NCI-H2081 treated with DMSO at 0.1 percent for 48 hours (cell line): ENCODE data around the gene CCDC54.
"Not testable (repeated sequence)": the region's sequence is repeated elsewhere in the genome, so short reads cannot be mapped to it uniquely, and the experiment has no call there.

Source experiments
- DNase-seq: peaks from one replicate; lab custom pipeline; 2025; lab: John Stamatoyannopoulos, UW

Gene CCDC54

GRCh38 chr3:107377151-107377550, at the start of gene CCDC54:
Gene CCDC54, plus strand, starts transcription at chr3:107377439. Its CDS starts 149 bp downstream, at chr3:107377588.
- no peak for DNase-seq

- DNase-seq: no peak
Measured at GRCh38 chr3:107328069-107328468, 49.2 kb upstream of the CCDC54 start.

GRCh38 chr3:107329088-107329487, 48.2 kb upstream of the CCDC54 start:
- no peak for DNase-seq

- not testable (repeated sequence) for DNase-seq
Measured at GRCh38 chr3:107339690-107340089, 37.5 kb upstream of the CCDC54 start.

- DNase-seq: no peak
Measured at GRCh38 chr3:107344722-107345121, 32.5 kb upstream of the CCDC54 start.

- no peak for DNase-seq
Measured at GRCh38 chr3:107345822-107346405, 31.3 kb upstream of the CCDC54 start.

- DNase-seq: no peak
Measured at GRCh38 chr3:107346564-107346963, 30.7 kb upstream of the CCDC54 start.

- DNase-seq: no peak
Measured at GRCh38 chr3:107347751-107348150, 29.5 kb upstream of the CCDC54 start.

- DNase-seq: no peak
Measured at GRCh38 chr3:107356706-107357105, 20.5 kb upstream of the CCDC54 start.

GRCh38 chr3:107361633-107362032, 15.6 kb upstream of the CCDC54 start:
- DNase-seq: no peak

- no peak for DNase-seq
Measured at GRCh38 chr3:107365051-107365450, 12.2 kb upstream of the CCDC54 start.

- no peak for DNase-seq
Measured at GRCh38 chr3:107366766-107367165, 10.5 kb upstream of the CCDC54 start.

- DNase-seq: no peak
Measured at GRCh38 chr3:107367353-107367752, 9.9 kb upstream of the CCDC54 start.

GRCh38 chr3:107368654-107369398, 8.4 kb upstream of the CCDC54 start:
- DNase-seq: no peak

- no peak for DNase-seq
Measured at GRCh38 chr3:107369791-107370190, 7.4 kb upstream of the CCDC54 start.

- no peak for DNase-seq
Measured at GRCh38 chr3:107370907-107371306, 6.3 kb upstream of the CCDC54 start.

GRCh38 chr3:107372506-107372905, 4.7 kb upstream of the CCDC54 start:
- DNase-seq: no peak

- DNase-seq: no peak
Measured at GRCh38 chr3:107373896-107374295, 3.3 kb upstream of the CCDC54 start.

GRCh38 chr3:107375682-107376081, 1.6 kb upstream of the CCDC54 start:
- DNase-seq: no peak

GRCh38 chr3:107382631-107383030, 5.4 kb downstream of the CCDC54 start:
- no peak for DNase-seq

GRCh38 chr3:107384428-107384827, 7.2 kb downstream of the CCDC54 start:
- no peak for DNase-seq

GRCh38 chr3:107384907-107385306, 7.7 kb downstream of the CCDC54 start:
- no peak for DNase-seq

- DNase-seq: no peak
Measured at GRCh38 chr3:107387555-107387954, 10.3 kb downstream of the CCDC54 start.
